ENCODE results near the gene HTRA2.
"Not testable (repeated sequence)": the region's sequence is repeated elsewhere in the genome, so short reads cannot be mapped to it uniquely, and the experiment has no call there.

The HTRA2 gene

DNA sequence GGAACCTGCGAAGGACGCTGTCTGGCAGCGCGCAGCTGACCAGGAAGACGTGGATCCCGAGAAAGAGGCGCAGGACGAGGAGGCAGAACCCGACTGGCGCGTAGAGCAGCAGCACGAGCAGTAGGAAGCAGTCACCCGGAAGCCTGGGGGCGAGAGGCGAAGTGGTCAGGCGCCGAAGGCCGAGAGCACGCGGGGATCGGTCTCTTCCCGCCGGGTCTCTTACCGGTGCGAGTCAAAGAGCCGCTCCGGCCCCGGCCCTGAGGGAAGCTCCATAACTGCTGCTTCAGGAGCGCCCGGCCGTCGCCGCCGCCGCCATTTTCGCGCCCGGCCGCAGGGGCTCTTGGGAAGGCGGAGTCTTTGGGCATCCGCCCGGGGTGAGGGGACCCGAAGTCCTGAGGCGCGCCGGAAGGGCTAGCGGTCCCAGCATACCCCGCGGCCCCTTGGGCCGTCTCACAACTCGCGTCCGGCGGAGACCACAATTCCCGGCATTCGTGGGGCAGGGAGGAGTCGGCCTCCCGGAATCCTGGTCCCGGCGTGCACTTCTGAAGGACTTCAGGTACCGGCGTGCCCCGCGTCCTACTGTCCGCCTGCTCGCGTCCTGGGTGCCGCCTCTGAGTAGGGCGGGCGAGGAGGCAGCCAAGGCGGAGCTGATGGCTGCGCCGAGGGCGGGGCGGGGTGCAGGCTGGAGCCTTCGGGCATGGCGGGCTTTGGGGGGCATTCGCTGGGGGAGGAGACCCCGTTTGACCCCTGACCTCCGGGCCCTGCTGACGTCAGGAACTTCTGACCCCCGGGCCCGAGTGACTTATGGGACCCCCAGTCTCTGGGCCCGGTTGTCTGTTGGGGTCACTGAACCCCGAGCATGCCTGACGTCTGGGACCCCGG lies at the start of gene HTRA2, which contains the start of gene AUP1:
Gene HTRA2, plus strand, starts transcription at position 577 of the 882 bp plus-strand sequence. Its CDS starts 74 bp downstream, at position 651.
Gene AUP1, minus strand, starts transcription at position 350 of the 882 bp plus-strand sequence. Its CDS starts 77 bp downstream, at position 273.
- Histone ChIP-seq H3K4me1 (ENCODE audit: control insufficient read depth in 1 of 2, insufficient read depth in 2 of 2, low read length in 2 of 2) (peaks cover 16 to 25% of the 10 kb centered on the region in 2 donors), H3K27ac (ENCODE audit: low read length) (peak within 1 kb of the TSS; percentile 81), H3K9me3 (ENCODE audit: control insufficient read depth in 1 of 2, low read length in 2 of 2) (no peaks in the 10 kb centered on the region), H3K36me3 (ENCODE audit: control insufficient read depth in 1 of 2, insufficient read depth in 2 of 2, low read length in 2 of 2) (peaks cover 18 to 42% of the 10 kb centered on the region in 2 donors), H3K27me3 (ENCODE audit: low read depth, low read length) (no peaks in the 10 kb centered on the region), H3K4me3 (ENCODE audit: low read depth in 1 of 2, low read length in 2 of 2) (peak within 1 kb of the TSS; percentile 96 to 99)

DNA sequence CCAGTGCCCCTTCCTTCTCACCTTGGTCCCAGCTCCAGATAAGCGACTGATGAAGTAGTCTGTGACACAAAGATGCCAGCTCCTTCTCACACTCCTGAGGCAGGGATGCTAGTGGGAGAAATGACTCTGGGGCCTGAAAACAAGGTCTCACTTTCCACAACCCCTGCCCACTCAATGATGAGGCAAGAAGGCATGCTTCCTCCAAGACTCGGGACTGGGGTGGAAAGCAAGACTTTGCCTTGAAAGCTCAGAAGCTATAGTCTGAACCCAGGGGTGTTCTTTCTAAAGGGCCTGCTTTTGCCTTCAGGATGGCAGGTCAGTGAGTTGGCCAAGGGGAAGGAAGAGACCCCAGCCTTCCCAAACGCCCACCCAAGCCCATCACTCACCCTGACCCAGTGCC lies 48.3 kb upstream of the HTRA2 start:
- Histone ChIP-seq H3K27ac (ENCODE audit: low read length) (no peak overlapping the region), H3K36me3 (ENCODE audit: control insufficient read depth in 1 of 2, insufficient read depth in 2 of 2, low read length in 2 of 2) (peaks cover 11 to 13% of the 10 kb centered on the region in 2 donors), H3K9me3 (ENCODE audit: control insufficient read depth in 1 of 2, low read length in 2 of 2) (no peaks in the 10 kb centered on the region), H3K4me3 (ENCODE audit: low read depth in 1 of 2, low read length in 2 of 2) (peak overlapping the region; percentile 98), H3K27me3 (ENCODE audit: low read depth, low read length) (no peaks in the 10 kb centered on the region), H3K4me1 (ENCODE audit: control insufficient read depth in 1 of 2, insufficient read depth in 2 of 2, low read length in 2 of 2) (peaks cover 13 to 30% of the 10 kb centered on the region in 2 donors)

DNA sequence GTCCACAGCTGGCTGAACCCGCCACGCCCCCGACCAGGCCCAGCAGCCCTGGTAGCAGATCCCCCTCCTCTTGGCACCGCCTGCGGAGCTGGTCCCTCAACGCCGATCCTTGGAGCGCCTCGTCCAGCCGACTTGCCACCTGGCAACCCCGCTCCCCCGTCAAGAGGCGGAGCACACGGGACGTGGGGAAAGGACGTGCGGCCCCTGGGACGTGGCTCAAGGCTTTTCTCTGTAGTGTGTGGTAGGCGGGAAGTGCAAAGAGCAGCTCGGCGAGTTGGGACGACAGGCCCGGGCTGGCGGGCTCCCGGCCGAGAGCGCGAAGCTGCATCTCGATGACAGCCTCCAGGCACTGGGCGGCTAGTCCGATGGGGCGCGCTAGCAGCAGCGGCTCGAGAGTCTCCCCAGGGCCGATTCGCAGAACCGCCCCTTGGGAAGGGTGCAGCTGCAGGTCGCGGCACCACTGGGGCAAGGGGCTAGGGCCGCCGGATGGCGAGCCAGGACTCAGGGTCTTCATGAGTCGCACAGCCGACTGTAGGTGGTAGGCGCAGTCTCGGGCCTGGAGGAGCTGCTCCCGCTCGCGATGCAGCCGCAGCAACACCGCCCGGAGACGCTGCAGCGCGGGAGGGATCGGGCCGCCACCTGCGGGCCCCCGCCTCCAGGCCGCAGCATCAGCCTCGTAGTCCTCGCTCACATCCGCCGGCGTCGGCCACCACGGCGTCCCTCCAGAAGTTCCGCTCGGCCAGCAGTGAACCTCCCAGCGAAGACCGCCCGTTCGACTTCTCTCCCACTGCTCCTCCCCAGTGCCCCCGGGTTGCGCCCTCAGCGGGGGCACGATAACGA lies 47.6 kb upstream of the HTRA2 start:
- H3K9me3 ChIP-seq (ENCODE audit: control insufficient read depth in 1 of 2, low read length in 2 of 2) = no peaks in the 10 kb centered on the region
- no peaks in the 10 kb centered on the region for H3K27me3 ChIP-seq (ENCODE audit: low read depth, low read length)
- H3K27ac ChIP-seq (ENCODE audit: low read length) = peak overlapping the region; percentile 96
- peak overlapping the region; percentile 98 for H3K4me3 ChIP-seq (ENCODE audit: low read depth in 1 of 2, low read length in 2 of 2)
- peaks cover 13 to 30% of the 10 kb centered on the region in 2 donors for H3K4me1 ChIP-seq (ENCODE audit: control insufficient read depth in 1 of 2, insufficient read depth in 2 of 2, low read length in 2 of 2)
- H3K36me3 ChIP-seq (ENCODE audit: control insufficient read depth in 1 of 2, insufficient read depth in 2 of 2, low read length in 2 of 2) = peaks cover 11 to 13% of the 10 kb centered on the region in 2 donors

DNA sequence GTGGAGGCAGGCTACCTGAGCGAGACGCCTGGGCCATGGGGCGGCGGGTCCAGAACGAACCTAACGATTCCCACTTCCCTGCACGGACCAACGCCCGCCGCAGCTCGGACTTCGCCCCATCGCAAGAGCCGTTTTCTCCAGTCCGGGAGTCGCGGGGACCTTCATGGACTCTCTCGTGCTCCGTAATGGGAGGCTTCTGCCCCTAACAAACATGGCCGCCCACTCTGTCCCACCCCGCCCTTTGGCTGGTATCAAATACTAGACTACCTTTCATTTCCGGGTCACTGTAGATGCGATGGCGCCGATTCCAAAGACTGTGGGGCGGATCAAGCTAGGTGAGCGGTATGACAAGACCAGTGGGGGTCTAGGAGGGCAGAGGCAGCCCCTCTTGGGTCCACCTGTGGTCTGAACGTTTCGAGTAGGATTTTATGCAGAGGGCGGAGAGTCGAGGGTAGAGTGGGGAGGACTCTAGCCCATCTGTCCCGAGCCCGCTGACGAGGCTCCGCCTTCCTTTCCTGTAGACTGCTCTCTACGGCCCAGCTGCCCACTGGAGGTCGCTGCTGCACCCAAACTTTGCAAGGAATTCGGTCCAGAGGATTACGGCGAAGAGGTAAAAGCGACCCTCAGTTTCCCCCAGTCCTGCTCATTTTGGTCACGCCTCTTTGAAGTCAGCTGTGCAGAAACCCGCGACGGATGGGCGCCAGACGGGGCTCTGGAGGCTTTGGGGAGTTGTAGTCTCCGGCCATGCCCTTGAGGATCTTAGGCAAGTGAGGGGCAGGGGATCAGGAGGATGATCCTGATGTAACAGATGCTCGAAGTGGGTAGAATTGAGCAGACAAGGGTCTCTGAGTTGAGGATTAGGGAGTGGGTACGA lies 46.7 kb upstream of the HTRA2 start, which contains the start of the genes CCDC142 and TTC31:
Gene CCDC142, minus strand, starts transcription at position 198 of the 874 bp plus-strand sequence. Its CDS starts 161 bp downstream, at position 37.
Gene TTC31, plus strand, starts transcription at position 281 of the 874 bp plus-strand sequence. Its CDS starts 15 bp downstream, at position 296.
- Histone ChIP-seq H3K9me3 (ENCODE audit: control insufficient read depth in 1 of 2, low read length in 2 of 2) (no peaks in the 10 kb centered on the region), H3K36me3 (ENCODE audit: control insufficient read depth in 1 of 2, insufficient read depth in 2 of 2, low read length in 2 of 2) (peaks cover 7 to 18% of the 10 kb centered on the region in 2 donors), H3K4me3 (ENCODE audit: low read depth in 1 of 2, low read length in 2 of 2) (peak within 1 kb of the TSS; percentile 98), H3K27ac (ENCODE audit: low read length) (peak within 1 kb of the TSS; percentile 96), H3K27me3 (ENCODE audit: low read depth, low read length) (no peaks in the 10 kb centered on the region), H3K4me1 (ENCODE audit: control insufficient read depth in 1 of 2, insufficient read depth in 2 of 2, low read length in 2 of 2) (peaks cover 13 to 30% of the 10 kb centered on the region in 2 donors)

DNA sequence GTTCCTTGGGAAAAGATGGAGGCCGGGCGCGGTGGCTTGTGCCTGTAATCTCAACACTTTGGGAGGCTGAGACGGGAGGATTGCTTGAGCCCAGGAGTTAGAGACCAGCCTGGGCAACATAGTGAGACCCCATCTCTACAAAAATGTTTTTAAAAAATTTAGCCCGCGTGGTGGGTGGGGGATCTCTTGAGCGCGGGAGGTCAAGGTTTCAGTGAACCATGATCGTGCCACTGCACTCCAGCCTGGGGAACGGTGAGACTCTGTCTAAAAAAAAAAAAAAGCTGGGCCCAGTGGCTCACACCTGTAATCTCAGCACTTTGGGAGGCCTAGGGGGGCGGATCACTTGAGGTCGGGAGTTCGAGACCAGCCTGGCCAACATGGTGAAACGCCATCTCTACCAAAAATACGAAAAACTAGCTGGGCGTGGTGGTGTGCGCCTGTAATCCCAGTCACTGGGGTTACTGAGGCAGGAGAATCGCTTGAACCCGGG lies 46.0 kb upstream of the HTRA2 start:
- not testable (repeated sequence) for H3K27me3 ChIP-seq (ENCODE audit: low read depth, low read length); H3K9me3 ChIP-seq (ENCODE audit: control insufficient read depth in 1 of 2, low read length in 2 of 2)
- Histone ChIP-seq H3K4me3 (ENCODE audit: low read depth in 1 of 2, low read length in 2 of 2) (peak overlapping the region; percentile 98), H3K27ac (ENCODE audit: low read length) (peak overlapping the region; percentile 96), H3K4me1 (ENCODE audit: control insufficient read depth in 1 of 2, insufficient read depth in 2 of 2, low read length in 2 of 2) (peaks cover 13 to 30% of the 10 kb centered on the region in 2 donors), H3K36me3 (ENCODE audit: control insufficient read depth in 1 of 2, insufficient read depth in 2 of 2, low read length in 2 of 2) (peaks cover 7 to 24% of the 10 kb centered on the region in 2 donors)

DNA sequence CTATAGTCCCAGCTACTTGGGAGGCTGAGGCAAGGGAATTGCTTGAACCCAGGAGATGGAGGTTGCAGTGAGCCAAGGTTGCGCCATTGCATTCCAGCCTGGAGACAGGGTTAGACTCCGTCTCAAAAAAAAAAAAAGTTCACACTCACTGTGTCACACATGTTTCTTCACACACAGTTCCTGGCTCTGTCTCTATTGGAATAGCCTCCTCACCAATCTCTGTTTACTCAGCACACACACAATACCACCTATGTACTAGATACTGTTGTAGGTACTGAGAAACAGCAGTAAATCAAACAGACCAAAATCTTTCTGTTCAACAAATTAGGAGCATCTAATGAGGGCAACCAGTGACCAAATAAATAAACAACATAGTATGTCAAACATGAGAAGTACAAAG lies 43.6 kb upstream of the HTRA2 start:
- Histone ChIP-seq H3K36me3 (ENCODE audit: control insufficient read depth in 1 of 2, insufficient read depth in 2 of 2, low read length in 2 of 2) (peaks cover 13 to 41% of the 10 kb centered on the region in 2 donors), H3K27me3 (ENCODE audit: low read depth, low read length) (no peaks in the 10 kb centered on the region), H3K9me3 (ENCODE audit: control insufficient read depth in 1 of 2, low read length in 2 of 2) (no peaks in the 10 kb centered on the region), H3K4me3 (ENCODE audit: low read depth in 1 of 2, low read length in 2 of 2) (no peak overlapping the region), H3K27ac (ENCODE audit: low read length) (no peak overlapping the region), H3K4me1 (ENCODE audit: control insufficient read depth in 1 of 2, insufficient read depth in 2 of 2, low read length in 2 of 2) (peaks cover 7 to 24% of the 10 kb centered on the region in 2 donors)

DNA sequence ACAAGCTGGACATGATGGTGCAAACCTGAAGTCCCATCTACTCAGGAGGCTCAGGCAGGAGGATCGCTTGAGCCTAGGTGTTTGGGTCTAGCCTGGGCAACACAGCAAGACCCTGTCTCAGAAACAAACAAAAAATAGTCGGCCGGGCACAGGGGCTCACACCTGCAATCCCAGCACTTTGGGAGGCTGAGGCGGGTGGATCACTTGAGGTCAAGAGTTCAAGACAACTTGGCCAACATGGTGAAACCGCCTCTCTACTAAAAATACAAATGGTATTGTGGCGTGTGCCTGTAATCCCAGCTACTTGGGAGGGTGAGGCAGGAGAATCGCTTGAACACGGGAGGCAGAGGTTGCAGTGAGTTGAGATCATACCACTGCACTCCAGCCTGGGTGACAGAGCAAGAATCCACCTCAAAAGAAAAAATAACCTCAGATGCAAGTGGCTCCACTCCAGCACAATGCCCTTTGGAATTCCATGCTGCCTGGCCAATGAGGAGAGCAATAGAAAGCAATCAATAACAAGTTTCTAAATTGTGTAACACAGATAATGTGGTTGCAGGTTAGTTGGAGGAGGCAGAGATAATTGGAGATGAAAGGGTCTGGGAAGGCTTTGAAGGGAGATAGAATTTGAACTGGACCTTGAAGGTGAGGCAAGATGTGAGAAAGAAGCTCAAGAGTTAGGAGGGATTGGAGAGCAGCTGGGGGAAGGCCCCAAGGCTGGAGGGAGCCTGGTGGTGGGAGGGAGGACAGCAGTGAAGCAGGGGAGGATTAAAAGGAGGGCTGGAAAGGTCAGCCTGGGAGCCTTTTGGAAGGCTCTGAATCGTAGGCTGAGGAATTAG lies 40.9 kb upstream of the HTRA2 start:
- H3K4me1 ChIP-seq (ENCODE audit: control insufficient read depth in 1 of 2, insufficient read depth in 2 of 2, low read length in 2 of 2) = peaks cover 0 to 6% of the 10 kb centered on the region in 2 donors
- no peaks in the 10 kb centered on the region for H3K9me3 ChIP-seq (ENCODE audit: control insufficient read depth in 1 of 2, low read length in 2 of 2)
- no peak overlapping the region for H3K4me3 ChIP-seq (ENCODE audit: low read depth in 1 of 2, low read length in 2 of 2)
- H3K36me3 ChIP-seq (ENCODE audit: control insufficient read depth in 1 of 2, insufficient read depth in 2 of 2, low read length in 2 of 2) = peaks cover 41 to 69% of the 10 kb centered on the region in 2 donors
- H3K27ac ChIP-seq (ENCODE audit: low read length) = no peak overlapping the region
- H3K27me3 ChIP-seq (ENCODE audit: low read depth, low read length) = no peaks in the 10 kb centered on the region

DNA sequence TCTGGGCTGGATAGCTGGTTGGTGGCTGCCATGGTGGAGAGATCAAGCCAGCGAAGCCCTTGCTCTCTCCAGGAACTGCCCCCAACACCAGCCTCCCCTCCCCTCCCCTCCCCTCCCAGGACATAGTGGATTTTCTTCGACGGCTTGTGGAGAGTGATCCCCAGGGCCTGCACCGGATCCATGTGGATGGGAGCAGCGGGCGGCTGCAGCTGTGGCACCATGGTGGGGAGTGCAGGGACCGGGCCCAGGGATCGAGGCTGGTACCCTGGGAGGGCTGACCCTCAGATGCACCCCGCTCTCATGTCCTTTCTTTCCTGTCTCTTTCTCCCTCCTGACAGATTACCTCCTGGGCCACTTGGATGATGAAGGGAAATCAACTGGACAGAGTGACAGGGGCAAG lies 39.8 kb upstream of the HTRA2 start:
- H3K27me3 ChIP-seq (ENCODE audit: low read depth, low read length) = no peaks in the 10 kb centered on the region
- no peaks in the 10 kb centered on the region for H3K9me3 ChIP-seq (ENCODE audit: control insufficient read depth in 1 of 2, low read length in 2 of 2)
- no peaks in the 10 kb centered on the region for H3K4me1 ChIP-seq (ENCODE audit: control insufficient read depth in 1 of 2, insufficient read depth in 2 of 2, low read length in 2 of 2)
- no peak overlapping the region for H3K4me3 ChIP-seq (ENCODE audit: low read depth in 1 of 2, low read length in 2 of 2)
- H3K36me3 ChIP-seq (ENCODE audit: control insufficient read depth in 1 of 2, insufficient read depth in 2 of 2, low read length in 2 of 2) = peaks cover 44 to 73% of the 10 kb centered on the region in 2 donors
- H3K27ac ChIP-seq (ENCODE audit: low read length) = no peak overlapping the region

DNA sequence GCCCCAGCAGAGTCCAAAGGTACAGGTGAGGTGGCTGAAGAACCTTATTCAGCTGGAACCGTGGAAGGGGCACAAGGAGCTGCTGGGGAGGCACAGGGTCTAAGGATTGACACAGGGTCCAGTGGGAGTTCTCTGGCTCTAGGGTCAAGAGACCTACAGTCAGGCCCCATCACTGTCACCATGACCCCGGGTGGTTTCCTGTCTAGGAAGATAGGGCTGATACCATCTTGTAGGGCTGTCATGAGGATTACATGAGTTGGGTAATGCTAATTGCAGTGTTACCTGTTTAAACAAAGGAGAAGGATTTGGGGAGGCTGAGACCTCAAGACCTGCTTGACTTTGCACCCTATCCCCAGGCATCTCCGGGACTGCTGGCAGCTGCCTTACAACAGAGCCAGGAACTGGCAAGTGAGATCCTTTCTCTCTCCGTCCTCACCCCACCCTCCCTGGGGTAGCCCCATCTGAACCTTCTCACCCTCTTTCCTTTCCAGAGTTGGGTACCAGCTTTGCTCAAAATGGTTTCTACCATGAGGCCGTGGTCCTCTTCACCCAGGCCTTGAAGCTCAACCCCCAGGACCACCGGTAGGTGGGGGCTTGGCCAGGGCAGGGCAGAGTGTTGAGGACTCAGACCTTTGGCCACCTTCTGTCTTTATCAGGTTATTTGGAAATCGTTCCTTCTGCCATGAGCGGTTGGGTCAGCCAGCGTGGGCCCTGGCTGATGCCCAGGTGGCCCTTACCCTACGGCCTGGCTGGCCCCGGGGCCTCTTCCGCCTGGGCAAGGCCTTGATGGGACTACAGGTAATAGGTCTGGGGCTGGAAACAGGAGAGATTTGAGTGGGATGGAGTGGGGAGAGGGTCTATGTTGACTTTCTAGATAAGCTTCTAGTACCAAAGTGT lies 37.8 kb upstream of the HTRA2 start:
- Histone ChIP-seq H3K36me3 (ENCODE audit: control insufficient read depth in 1 of 2, insufficient read depth in 2 of 2, low read length in 2 of 2) (peaks cover 40 to 60% of the 10 kb centered on the region in 2 donors), H3K4me1 (ENCODE audit: control insufficient read depth in 1 of 2, insufficient read depth in 2 of 2, low read length in 2 of 2) (no peaks in the 10 kb centered on the region), H3K4me3 (ENCODE audit: low read depth in 1 of 2, low read length in 2 of 2) (no peak overlapping the region), H3K9me3 (ENCODE audit: control insufficient read depth in 1 of 2, low read length in 2 of 2) (no peaks in the 10 kb centered on the region), H3K27ac (ENCODE audit: low read length) (no peak overlapping the region), H3K27me3 (ENCODE audit: low read depth, low read length) (peaks cover 2% of the 10 kb centered on the region)
